K562 (cell line): ENCODE measurements around the gene MUCL3. TPM values are rescaled to one million over a fixed set of nuclear protein-coding genes. Genes with fewer than 3 reads are reported as not detected.

Experiments
- CEBPZ ChIP-seq: fragments of 150-350 bp; IDR thresholded peaks from 2 replicates; pipeline ENCODE4 v1.6.1; 2014; ENCODE audit warnings: low read depth, mild to moderate bottlenecking, low read length, borderline replicate concordance
- ZBTB40 ChIP-seq, 2 experiments: fragments of 450-650 bp in 1 of 2; sonication (generic) in 1 of 2; formaldehyde crosslinking in 1 of 2; IDR thresholded peaks; 2 replicates each; pipeline versions ENCODE4 v1.7.1 to v1.9.0; 2016 to 2022; ENCODE audit warnings: inconsistent platforms in 1 of 2, mild to moderate bottlenecking in 1 of 2, missing genetic modification reagents in 1 of 2
- ZNF143 ChIP-seq: sonication (generic); formaldehyde crosslinking; IDR thresholded peaks from 2 replicates; pipeline ENCODE4 v1.9.0; 2022; ENCODE audit warnings: mild to moderate bottlenecking, missing genetic modification reagents
- ZNF507 ChIP-seq: conservative IDR thresholded peaks from 2 replicates; pipeline ENCODE4 v1.6.1; 2017; ENCODE audit warnings: missing genetic modification characterization, missing compliant biosample characterization
- polyA plus RNA-seq, 8 experiments: library from polyadenylated mRNA; depleted of rRNA in 4 of 8; stranded (reverse) in 5 of 8; unstranded in 3 of 8; fragments of >200 nt; fragmentation: Nextera tagmentation in 2 of 8; fragmentation: Illumina TruSeq in 1 of 8; extraction: Ambion mirVana in 2 of 8; extraction: Trizol in 1 of 8; gene quantifications; 2 replicates each; pipeline versions ENCODE4 v1.2.1 to v1.2.3, GENCODE V29; 2011 to 2014; ENCODE audit warnings: inconsistent platforms in 1 of 8, missing spikeins in 1 of 8
- total RNA-seq, 7 experiments: library from RNA; depleted of rRNA in 6 of 7; stranded (reverse); fragments of >200 nt in 6 of 7; fragmentation: Illumina TruSeq in 2 of 7; extraction: Trizol in 2 of 7; gene quantifications; 2 replicates each; pipeline versions ENCODE4 v1.2.1 to v1.2.3, GENCODE V29; 2011 to 2021; ENCODE audit warnings: low replicate concordance in 1 of 7
- TF ChIP-seq, protein P1 (sequence below): sonication (generic); formaldehyde crosslinking; IDR thresholded peaks from 2 replicates; pipeline ENCODE4 v1.4.0; 2020; ENCODE audit warnings: mild to moderate bottlenecking, missing genetic modification reagents
- TF ChIP-seq, protein P2 (sequence below), 2 experiments: fragments of 200-800 bp in 1 of 2; sonication (Bioruptor generic) in 1 of 2; sonication (generic) in 1 of 2; formaldehyde crosslinking in 1 of 2; IDR thresholded peaks in 1 of 2; conservative IDR thresholded peaks in 1 of 2; 2 replicates each; pipeline versions ENCODE4 v1.5.0 to v1.6.1; 2016 to 2020; ENCODE audit warnings: missing compliant biosample characterization in 1 of 2, missing genetic modification characterization in 1 of 2, missing genetic modification reagents in 1 of 2

The MUCL3 gene
- total and polyA plus RNA-seq, 9 of the 15 experiments (the other 6 are each of a cell fraction or from before 2014, with no cell fraction given) = 0.07 TPM; not detected in 8

GRCh38 chr6:30955367-30956042, 14.7 kb downstream of the MUCL3 start (continued):
- TF ChIP-seq, protein P1, sequence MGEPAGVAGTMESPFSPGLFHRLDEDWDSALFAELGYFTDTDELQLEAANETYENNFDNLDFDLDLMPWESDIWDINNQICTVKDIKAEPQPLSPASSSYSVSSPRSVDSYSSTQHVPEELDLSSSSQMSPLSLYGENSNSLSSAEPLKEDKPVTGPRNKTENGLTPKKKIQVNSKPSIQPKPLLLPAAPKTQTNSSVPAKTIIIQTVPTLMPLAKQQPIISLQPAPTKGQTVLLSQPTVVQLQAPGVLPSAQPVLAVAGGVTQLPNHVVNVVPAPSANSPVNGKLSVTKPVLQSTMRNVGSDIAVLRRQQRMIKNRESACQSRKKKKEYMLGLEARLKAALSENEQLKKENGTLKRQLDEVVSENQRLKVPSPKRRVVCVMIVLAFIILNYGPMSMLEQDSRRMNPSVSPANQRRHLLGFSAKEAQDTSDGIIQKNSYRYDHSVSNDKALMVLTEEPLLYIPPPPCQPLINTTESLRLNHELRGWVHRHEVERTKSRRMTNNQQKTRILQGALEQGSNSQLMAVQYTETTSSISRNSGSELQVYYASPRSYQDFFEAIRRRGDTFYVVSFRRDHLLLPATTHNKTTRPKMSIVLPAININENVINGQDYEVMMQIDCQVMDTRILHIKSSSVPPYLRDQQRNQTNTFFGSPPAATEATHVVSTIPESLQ (CRISPR knock-in tag) = 0 out of 2 replicates have a peak, but pooled peaks have one; percentile 41
- 0 out of 2 replicates have a peak, but pooled peaks have one; percentile 35 for TF ChIP-seq ZNF143 (CRISPR knock-in tag)
- TF ChIP-seq ZBTB40 (IDR thresholded peaks at IDR 0.05) = peak; percentile 97
- no peak for TF ChIP-seq ZBTB40 (CRISPR knock-in tag; IDR thresholded peaks at IDR 0.05)
- TF ChIP-seq CEBPZ = no peak
- TF ChIP-seq, protein P2, sequence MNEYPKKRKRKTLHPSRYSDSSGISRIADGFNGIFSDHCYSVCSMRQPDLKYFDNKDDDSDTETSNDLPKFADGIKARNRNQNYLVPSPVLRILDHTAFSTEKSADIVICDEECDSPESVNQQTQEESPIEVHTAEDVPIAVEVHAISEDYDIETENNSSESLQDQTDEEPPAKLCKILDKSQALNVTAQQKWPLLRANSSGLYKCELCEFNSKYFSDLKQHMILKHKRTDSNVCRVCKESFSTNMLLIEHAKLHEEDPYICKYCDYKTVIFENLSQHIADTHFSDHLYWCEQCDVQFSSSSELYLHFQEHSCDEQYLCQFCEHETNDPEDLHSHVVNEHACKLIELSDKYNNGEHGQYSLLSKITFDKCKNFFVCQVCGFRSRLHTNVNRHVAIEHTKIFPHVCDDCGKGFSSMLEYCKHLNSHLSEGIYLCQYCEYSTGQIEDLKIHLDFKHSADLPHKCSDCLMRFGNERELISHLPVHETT (CRISPR knock-in tag; conservative IDR thresholded peaks at IDR 0.05 in 1 of 2, IDR thresholded peaks at IDR 0.05 in 1 of 2) = peak in 1 of 2 experiments; percentile 75; a peak in 2 of 4 replicates
- no peak for TF ChIP-seq ZNF507 (tag)
